ENCODE data around the gene ZFR2.
A peak's percentile ranks its signal among the peaks of the same experiment; 100 is the strongest.
"Not testable (repeated sequence)": the region's sequence is repeated elsewhere in the genome, so short reads cannot be mapped to it uniquely, and the experiment has no call there.

Gene ZFR2

DNA sequence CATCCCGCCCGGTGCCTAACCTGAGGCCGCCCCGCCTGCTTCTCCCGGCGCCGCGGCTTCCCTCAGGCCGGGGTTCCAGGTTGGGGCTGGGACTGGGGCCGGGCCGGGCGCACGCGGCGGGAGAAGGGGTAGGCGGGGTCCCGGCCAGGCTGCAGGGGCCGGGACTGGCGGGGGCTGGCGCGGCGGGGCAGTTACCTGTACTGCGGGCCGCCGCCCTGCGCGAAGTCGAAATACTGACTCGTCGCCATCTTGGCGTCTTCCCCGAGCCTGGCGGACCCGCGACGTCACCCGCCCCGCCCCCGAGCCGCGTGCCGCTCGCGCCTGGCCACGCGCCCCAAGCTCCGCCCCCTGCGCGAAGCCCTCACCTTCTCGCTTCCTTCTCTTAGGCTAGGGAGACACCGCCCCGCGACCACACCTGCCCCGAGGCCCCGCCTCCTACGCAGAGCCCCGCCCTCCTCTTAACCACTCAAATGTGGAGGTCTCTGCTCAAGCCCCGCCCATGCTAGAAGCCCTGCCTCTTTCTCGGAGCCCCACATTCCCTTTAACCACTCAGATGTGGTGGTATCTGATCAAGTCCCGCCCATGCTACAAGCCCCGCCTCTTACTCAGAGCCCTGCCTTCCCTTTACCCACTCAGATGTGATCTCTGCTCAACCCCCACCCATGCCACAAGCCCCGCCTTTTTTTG lies at the start of gene ZFR2:
Gene ZFR2, minus strand, starts transcription at position 269 of the 687 bp plus-strand sequence. Its CDS starts 21 bp downstream, at position 248.
- peak in 1 of 2 donors; percentile 21 for DNase-seq

DNA sequence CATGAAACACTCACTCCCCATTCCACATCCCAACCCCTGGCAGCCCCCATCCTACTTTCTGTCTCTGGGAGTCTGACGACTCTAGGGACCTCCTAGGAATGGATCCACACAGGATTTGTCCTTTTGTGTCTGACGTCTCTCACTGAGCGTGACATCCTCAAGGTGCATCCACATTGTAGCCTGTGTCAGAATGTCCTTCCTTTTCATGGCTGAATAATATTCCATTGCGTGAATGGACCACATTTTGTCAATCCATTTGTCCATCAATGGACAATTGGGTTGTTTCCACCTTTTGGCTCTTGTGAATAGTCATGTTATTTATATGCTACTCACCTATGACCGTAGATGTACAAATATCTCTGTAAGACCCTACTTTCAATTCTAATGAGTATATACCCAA lies 47.2 kb upstream of the ZFR2 start:
- DNase-seq: no peak

DNA sequence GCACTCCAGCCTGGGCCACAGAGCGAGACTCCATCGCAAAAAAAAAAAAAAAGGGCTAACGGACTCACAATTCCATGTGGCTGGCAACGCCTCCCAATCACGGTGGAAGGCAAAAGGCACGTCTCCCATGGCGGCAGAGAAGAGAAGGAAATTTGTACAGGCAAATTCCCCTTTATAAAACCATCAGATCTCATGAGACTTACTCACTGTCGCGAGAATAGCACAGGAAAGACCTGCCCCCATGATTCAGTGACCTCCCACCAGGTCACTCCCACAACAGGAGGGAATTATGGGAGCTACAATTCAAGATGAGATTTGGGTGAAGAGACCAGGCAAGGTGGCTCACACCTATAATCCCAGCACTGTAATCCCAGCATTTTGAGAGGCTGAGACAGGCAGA lies 45.4 kb upstream of the ZFR2 start:
- DNase-seq: no peak

DNA sequence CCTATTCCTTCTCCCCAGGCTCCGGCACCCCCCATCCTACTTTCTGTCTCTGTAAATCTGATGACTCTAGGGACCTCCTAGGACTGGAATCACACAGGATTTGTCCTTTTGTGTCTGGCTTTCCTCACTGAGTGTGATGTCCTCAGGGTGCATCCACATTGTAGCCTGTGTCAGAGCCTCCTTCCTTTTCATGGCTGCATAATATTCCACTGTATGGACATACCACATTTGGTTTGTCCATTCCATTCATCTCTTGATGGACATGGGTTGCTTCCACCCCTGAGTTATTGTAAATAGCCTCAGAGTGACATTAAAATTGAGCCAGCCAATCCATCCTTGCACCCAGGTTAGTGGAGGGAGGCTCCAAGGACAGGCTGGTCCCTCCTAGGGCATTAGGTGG lies 41.3 kb upstream of the ZFR2 start:
- no peak for DNase-seq

DNA sequence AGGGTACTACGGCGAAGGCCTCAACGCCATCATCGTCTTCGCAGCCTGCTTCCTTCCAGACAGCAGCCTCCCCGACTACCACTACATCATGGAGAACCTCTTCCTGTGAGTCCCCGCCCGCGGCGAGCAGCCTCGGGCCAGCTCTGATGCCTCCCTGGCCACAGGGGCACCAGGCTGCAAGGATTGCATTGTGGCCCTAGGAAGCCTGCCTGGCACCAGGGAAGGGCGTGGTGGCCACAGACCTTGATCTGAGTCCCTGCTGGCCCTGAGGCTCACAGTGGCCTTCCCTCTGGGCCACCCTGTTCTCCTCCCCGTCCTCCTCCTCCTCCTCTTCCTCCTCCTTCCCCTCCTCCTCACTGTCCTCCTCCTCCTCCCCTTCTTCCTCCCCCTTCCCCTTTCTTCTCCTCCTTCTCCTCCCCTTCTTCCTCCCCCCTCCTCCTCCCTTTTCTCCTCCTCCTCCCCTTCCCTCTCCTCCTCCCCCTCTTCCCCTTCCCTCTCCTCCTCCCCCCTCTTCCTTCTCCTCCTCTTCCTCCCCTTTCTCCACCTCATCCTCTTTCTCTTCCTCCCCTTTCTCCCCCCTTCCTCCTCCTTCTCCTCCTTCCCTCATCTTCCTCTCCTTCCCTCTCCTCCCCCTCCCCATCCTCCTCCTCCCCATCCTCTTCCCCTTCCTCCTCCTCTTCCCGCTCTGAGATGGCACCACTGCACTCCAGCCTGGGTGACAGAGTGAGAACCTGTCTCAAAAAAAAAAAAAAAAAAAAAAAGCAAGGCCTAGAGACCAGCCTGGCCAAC lies 39.6 kb upstream of the ZFR2 start:
- no peak for DNase-seq

DNA sequence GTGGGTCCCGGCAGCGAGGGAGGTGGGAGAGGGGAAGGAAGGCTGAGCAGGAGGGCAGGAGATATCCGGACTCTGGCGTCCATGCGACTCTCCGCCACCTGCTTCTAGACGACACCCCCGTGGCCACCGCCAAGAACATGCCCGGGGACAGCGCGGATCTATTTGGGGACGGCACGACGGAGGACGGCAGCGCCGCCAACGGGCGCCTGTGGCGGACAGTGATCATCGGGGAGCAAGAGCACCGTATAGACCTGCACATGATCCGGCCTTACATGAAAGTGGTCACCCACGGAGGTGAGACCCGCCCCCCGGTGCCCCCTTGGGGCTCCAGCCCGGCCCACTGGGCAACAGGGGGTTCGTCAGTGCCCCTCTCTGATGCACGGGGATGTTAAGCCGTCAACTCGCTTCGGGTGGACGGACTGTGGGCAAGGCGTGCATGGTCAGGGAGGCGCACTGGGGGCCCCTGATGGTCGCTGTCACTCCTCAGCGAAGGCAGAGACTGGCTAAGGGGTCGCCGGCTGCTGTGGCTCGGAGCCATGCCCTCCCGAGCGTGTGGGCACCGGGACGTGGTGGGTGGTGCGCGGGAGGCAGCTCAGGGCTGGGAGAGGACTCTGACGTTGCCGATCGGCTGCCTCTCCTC lies 38.9 kb upstream of the ZFR2 start:
- DNase-seq: no peak

DNA sequence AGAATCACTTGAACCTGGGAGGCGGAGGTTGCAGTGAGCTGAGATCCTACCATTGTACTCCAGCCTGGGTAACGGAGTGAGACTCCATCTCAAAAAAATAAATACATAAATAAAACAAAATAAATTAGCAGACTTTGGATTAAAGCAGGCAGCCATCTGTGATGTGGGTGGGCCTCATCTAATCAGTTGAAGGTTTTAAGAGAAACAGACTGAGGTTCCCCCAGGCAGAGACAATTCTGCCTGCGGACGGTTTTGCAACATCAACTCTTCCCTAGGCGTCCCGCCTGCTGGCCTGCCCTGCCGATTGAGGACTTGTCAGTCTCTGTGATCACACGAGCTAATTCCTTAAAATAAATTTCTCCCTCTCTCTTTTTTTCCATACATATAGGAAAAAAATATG lies 35.4 kb upstream of the ZFR2 start:
- no peak for DNase-seq

DNA sequence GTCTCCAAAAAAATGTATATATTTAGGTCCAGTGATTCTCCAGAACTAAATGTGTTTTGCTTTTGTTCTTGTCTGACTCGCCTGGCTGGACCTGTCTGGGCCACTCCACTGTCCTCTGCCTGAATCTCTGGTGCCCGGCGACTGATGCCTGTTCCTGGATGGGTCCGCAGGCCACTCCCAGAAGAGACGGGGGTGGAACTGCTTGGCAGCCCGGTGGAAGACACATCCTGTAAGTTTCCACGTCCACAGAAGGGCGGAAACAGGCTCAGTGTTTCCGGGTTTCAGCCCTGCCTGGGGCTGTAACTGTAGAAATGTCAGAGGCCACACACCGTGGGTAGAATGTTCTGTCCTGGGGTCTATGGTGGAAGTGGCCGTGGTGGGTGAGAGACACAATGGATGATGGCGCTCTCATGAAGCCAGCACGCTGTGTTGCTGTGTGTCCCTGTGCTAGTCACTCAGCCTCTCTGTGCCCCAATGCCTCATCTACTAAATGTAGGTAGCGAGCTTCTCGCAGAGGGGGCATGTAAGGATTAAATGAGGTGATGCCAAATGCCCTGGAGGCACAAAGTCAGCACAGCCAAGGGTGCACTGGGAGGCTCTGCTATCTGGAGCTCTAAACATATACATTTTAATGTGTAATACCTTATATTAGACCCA lies 33.6 kb upstream of the ZFR2 start:
- DNase-seq: no peak

DNA sequence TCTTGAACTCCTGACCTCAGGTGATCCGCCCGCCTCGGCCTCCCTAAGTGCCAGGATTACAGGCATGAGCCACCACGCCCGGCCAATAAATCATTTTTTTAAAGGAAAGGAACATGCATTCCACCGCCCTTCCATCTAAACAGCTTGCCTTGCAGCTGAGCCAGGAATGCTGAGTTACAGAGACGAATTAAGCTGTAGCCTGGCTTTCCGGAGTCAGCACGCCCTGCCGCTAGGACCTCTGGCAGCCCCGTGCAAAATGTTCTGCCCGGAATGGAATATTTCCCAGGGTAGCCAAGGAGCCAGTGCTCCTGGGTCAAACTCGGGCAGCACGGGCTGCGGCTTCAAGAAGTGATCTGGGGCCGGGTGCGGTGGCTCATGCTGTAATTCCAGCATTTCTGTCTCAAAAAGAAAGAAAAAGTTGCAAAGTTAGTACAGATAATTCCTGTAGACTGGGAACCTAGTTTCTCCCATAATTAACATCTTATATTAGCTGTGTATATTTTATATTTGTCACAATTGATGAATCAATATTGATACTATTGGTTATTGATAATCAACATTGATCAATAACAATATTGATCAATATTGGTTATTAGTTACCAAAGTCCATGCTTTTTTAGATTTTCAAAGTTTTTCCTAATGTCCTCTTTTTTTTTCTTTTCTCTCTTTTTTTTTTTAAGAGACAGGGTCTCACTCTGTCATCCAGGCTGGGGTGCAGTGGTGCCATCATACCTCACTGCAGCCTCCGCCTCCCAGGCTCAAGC lies 30.9 kb upstream of the ZFR2 start:
- no peak for DNase-seq

DNA sequence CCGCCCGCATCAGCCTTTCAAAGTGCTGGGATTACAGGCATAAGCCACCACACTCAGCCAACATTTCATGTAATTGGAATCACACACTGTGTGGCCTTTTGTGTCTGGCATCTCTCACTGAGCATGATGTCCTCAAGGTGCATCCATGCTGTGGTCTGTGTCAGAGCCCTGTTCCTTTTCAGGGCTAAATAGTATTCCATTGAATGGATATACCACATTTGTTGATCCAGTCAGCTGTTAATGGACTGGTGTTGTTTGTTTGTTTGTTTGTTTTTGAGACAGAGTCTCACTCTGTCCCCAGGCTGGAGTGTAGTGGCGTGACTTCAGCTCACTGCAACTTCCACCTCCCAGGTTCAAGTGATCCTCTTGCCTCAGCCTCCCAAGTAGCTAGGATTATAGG lies 29.6 kb upstream of the ZFR2 start:
- DNase-seq: no peak

DNA sequence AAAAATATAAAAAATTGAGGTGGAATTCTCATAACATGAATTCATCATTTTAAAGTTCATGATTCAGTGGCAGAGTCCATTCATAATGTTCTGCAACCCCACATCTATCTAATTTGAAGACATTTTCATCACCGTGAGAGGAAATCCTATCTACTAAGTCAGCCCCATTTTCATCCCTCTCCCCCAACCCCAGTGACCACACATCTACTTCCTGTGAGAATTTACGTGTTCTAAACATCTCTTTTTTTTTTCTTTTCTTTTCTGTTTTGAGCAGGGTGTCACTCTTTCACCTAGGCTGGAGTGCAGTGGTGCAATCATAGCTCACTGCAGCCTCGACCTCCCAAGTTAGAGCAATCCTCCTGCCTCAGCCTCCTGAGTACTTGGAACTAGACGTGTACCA lies 29.1 kb upstream of the ZFR2 start:
- no peak for DNase-seq

DNA sequence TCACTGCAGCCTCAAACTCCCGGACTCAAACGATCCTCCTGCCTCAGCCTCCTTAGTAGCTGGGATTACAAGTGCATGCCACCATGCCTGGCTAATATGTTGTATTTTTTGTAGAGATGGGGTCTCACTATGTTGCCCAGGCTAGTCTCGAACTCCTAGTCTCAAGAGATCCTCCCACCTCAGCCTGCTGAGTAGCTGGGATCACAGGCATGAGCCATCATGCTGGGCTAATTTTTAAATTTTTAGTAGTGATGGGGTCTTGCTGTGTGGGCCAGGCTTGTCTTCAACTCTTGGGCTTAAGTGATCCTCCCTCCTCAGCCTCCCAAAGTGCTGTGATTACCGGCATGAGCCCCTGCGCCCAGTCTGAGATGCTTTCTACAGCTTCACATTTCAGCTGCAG lies 26.9 kb upstream of the ZFR2 start:
- no peak for DNase-seq

DNA sequence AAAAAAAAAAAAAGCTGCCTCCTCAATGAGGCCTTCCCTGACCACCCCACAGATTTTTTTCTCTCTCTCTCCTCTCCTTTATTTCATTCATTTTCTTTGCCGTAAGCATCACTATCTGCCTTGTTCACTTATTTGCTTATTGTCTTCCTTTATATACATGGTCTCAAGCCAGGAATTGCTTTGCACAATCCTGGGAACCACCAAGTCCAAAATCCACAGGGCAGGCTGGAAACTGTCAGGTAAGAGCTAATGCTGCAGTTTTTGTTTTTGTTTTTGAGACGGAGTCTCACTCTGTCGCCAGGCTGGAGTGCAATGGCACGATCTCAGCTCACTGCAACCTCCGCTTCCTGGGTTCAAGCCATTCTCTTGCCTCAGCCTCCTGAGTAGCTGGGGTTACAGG lies 26.1 kb upstream of the ZFR2 start:
- DNase-seq: not testable (repeated sequence)

DNA sequence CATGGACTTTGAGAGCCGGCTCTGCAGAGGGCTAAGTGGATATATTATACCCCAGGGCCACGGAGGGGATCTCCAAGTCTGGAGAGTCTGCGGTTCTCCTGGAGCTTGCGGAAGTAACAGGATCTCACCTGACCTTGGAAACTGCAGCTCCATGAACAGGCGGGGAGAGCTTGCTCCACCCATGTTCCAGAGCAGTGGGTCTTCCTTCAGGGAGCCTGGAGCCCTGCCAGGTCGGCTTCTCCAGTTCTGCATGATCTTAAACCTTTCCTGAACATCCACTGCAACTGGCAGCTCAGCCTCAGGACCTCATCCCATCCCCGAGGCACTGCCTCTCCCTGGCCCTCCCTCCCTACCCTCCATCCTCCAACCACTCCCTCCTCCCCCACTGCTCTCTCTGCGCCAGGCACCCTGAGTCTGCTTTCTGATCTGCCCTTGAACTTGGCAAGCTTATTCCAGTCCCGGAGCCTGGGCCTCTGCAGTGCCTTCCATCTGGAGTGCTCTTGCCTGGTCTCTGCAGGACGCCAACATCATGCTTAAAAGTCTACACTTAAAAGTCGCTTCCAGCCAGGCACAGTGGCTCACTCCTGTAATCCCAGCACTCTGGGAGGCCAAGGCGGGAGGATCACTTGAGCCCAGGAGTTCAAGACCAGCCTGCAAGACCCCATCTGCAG lies 24.8 kb upstream of the ZFR2 start:
- no peak for DNase-seq

DNA sequence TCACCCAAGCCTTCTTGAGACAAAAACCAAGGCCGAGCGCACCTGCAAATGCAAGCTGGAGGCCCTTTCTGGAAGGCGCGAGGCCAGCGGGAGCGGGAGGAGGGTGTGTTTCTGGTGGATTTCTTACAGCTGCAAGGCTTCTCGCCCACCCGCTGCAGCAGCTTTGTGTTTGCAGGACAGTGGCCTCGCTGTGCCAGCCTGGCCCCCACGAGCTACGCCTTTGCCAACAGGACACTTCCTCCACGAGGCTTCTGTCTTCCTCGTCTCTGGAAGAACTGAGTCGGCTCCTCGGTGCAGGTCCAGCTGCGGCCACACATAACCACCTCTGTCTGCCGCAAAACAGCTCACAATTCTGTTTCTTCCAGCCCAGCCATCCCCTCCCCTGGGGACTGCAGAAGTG lies 21.8 kb upstream of the ZFR2 start:
- DNase-seq: no peak

DNA sequence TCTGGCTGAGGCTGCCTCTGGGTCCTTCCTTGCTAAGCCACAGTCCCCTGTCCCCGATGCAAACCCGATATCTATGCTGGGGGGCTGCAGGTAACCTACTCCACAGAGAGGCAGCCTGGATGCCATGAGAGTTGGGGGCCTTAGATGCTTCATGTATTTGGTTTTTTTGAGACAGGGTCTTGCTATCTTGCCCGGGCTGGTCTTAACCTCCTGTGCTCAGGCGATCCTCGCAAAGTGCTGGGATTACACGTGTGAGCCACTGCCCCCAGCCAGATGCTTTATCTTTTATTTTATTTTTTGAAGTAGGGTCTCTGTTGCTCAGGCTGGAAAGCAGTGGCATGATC lies 13.2 kb upstream of the ZFR2 start:
- DNase-seq: no peak

DNA sequence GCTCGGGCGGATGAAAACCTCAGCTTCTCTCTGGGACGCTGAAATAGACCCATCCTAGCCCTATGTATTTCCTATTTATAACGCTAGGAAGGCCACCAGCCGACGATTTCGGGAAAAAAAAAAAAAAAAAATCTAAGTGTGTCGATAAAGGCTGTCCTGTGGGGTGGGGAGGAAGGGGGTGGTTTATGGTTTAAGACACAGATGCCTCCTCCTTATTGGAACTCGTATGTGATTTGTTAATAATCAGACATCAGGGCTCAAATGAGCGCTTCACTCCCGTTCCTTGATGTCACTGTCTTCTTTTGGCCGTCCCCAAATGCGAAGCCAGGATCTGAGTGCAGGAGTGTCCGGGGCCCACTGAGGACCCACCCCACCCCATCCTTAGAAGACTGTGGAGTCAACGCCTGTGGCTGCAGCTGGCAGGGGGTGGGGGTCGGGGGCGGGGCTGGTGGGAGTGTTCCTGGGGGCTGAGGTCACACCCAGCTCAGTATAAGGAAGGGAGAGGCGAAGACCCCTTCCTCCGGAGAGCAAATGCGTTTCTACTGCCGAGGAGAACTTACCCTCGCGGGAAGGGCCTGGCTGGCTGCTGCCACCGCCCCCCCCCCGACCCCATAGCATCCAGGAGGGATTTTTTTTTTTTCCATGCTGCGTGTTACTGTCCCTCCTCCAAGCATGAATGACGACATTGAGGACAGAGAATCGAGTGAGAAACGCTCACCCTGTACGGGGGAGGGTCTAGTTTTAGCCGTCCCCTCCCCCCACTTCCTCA lies 12.6 kb upstream of the ZFR2 start:
- DNase-seq: no peak

DNA sequence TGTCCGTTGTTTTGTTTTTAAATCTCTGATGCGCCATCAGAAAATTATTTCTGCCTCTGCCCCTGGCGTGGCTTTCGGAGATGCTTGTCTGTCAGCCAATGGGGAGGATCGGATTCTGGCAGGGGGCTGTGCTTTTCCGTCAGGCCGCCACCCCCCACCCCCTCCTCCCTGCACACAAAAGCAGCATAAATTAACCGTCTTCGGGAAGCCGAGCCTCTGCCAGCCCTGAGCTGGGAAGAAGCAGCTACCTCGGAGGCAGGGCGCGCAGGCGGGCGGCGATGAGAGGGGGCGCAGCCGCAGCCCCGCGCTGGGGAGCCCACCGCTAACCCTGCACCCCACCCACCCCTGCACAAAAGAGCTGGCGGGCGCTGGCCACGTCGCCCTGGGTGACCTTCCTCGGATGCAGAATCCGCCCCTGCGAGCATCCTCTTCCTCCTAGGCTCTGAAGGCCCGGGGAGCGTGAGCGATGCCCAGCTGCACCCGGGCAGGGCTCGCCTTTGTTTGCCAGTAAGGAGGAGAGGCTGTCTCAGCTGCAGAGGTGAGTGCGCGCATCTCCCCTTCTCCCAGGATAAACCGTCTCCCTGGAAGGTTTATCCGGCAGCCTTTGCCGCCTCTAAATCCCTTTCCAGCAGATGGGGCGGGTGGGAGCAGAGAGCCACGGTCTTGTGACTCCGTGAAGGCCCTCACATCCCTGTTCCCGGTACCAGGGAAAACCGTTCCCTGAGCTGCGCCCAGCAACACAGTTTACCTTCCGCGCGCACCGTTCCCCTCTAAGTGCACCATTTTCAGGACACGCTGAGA lies 11.8 kb upstream of the ZFR2 start, which contains the start of gene ATCAY:
Gene ATCAY, plus strand, starts transcription at position 215 of the 801 bp plus-strand sequence. CDS start 5,083 bp downstream, outside the sequence.
- no peak for DNase-seq

DNA sequence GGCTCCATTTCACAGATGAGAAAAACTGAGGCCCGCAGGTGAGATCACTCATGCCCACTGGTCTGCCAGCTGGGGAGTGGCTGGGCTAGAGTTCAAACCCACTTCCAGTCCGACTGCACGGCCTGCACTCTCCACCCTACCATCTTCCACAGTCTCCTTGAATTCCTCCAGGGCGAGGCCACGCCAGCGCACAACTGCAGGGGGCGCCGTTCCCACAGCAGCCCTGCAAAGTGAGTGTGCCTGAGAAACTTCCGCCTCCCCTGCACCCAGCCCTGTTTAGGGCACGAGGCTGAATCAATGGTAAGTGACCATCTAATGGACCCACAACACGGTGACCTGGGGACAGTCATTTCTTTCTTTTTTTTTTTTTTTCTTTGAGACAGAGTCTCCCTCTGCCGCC lies 10.8 kb upstream of the ZFR2 start:
- no peak for DNase-seq

DNA sequence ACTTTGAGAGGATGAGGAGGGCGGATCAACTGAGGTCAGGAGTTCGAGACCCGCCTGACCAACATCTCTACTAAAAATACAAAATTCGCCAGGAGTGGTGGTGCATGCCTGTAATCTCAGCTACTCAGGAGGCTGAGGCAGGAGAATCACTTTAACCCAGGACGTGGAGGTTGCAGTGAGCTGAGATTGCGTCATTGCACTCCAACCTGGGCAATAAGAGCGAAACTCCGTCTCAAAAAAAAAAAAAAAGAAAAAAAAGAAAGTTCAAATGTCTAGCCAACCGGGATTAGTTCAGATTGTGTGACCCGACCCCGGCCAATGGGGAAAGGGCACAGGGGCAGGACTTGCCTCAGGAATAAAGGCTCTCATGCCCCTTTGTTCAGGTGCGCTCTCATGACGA lies 5.9 kb upstream of the ZFR2 start:
- DNase-seq: not testable (repeated sequence)

DNA sequence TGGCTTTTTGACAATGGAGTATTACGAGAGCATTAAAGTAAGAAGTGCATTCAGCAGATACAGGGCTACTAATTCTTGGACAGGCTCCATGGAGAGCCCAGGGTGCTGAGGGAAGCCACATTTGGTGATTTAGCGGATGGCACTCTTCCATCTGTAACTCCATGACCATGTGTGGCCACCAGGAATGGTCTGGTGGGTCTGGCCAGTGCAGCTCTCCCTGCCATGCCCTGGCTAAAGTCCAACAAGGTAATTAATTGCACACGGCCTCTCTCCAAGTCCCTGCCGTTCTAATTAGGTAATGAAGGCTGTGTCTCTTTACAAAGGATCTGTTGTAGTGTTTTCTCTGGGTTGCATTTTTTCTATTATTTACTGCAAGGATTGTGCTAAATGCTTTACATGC lies 4.3 kb upstream of the ZFR2 start:
- DNase-seq: no peak
